ENCODE data around the gene LAMA2.

The LAMA2 gene

DNA sequence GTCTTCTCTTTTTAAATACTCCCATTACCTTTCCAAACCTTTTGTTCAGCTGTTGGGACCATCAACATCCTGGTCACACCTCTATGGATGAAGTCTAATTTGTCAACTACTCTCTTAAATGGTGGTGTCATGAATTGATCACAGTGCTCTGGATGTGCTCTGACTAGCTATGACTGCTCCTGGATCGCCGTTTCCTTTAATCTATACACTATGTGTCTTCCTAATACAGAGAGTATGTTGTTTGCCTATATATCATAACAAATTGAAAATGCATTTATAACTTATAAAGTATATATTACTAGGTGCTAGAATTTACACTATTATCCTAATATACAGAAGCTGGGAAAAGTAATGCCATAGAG, 357.5 kb downstream of the LAMA2 start:
- no peaks in the 10 kb centered on the region for H3K27me3 ChIP-seq (replicated peaks)
- in situ Hi-C loops (cut with HindIII; ENCODE audit: low pct_ligation_motif_present, low sequenced_read_pairs), result no loop called here
- no peak overlapping the region for H3K27ac ChIP-seq
- no peak overlapping the region for H3K4me3 ChIP-seq (ENCODE audit: low read depth, low read length)
- TF ChIP-seq, protein P1, sequence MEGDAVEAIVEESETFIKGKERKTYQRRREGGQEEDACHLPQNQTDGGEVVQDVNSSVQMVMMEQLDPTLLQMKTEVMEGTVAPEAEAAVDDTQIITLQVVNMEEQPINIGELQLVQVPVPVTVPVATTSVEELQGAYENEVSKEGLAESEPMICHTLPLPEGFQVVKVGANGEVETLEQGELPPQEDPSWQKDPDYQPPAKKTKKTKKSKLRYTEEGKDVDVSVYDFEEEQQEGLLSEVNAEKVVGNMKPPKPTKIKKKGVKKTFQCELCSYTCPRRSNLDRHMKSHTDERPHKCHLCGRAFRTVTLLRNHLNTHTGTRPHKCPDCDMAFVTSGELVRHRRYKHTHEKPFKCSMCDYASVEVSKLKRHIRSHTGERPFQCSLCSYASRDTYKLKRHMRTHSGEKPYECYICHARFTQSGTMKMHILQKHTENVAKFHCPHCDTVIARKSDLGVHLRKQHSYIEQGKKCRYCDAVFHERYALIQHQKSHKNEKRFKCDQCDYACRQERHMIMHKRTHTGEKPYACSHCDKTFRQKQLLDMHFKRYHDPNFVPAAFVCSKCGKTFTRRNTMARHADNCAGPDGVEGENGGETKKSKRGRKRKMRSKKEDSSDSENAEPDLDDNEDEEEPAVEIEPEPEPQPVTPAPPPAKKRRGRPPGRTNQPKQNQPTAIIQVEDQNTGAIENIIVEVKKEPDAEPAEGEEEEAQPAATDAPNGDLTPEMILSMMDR (IDR thresholded peaks at IDR 0.05; ENCODE audit: low read depth, low read length, missing control alignments), result no peak
- DNase-seq, result no peak
- no peaks in the 10 kb centered on the region for H3K36me3 ChIP-seq (replicated peaks)

GRCh38 chr6:129242546-129242945, 359.6 kb downstream of the LAMA2 start:
- DNase-seq, result no peak
- Histone ChIP-seq H3K36me3 (replicated peaks) (no peaks in the 10 kb centered on the region), H3K27me3 (replicated peaks) (no peaks in the 10 kb centered on the region), H3K27ac (no peak overlapping the region), H3K4me3 (ENCODE audit: low read depth, low read length) (no peak overlapping the region)
- in situ Hi-C loops (cut with HindIII; ENCODE audit: low pct_ligation_motif_present, low sequenced_read_pairs), result no loop called here
- TF ChIP-seq, protein P1 (IDR thresholded peaks at IDR 0.05; ENCODE audit: low read depth, low read length, missing control alignments), result no peak

DNA sequence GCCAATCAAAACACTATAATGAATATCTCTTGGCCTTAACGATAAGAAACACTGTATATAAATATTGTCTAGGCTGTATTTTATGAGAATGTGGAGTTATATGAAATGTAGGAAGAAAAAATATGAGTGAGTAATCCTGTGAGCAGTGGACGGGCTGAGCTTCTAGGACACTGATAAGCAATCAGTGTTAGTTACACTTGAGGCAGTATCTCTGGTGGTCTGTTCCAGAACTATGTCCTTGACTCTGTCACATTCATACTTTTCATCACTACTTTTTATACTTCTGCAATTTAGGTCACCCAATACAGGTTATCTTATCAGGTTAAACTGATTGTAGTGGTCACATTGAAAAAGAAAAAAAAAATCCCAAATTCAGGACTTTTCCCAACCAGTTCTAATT, 360.4 kb downstream of the LAMA2 start:
- Histone ChIP-seq H3K27me3 (replicated peaks) (no peaks in the 10 kb centered on the region), H3K27ac (no peak overlapping the region), H3K36me3 (replicated peaks) (no peaks in the 10 kb centered on the region), H3K4me3 (ENCODE audit: low read depth, low read length) (no peak overlapping the region)
- peak; percentile 29 for DNase-seq
- TF ChIP-seq, protein P1 (IDR thresholded peaks at IDR 0.05; ENCODE audit: low read depth, low read length, missing control alignments), result no peak
- in situ Hi-C loops (cut with HindIII; ENCODE audit: low pct_ligation_motif_present, low sequenced_read_pairs), result no loop called here

- TF ChIP-seq, protein P1 (IDR thresholded peaks at IDR 0.05; ENCODE audit: low read depth, low read length, missing control alignments), result no peak
- DNase-seq, result no peak
- in situ Hi-C loops (cut with HindIII; ENCODE audit: low pct_ligation_motif_present, low sequenced_read_pairs), result no loop called here
- Histone ChIP-seq H3K36me3 (replicated peaks) (no peaks in the 10 kb centered on the region), H3K27ac (no peak overlapping the region), H3K27me3 (replicated peaks) (no peaks in the 10 kb centered on the region), H3K4me3 (ENCODE audit: low read depth, low read length) (no peak overlapping the region)
Observed at GRCh38 chr6:129248946-129249345, 366.0 kb downstream of the LAMA2 start.

- peak; percentile 77 for DNase-seq
- H3K27ac ChIP-seq, result no peak overlapping the region
- TF ChIP-seq, protein P1 (IDR thresholded peaks at IDR 0.05; ENCODE audit: low read depth, low read length, missing control alignments), result peak; percentile 86
- in situ Hi-C loops (cut with HindIII; ENCODE audit: low pct_ligation_motif_present, low sequenced_read_pairs), result no loop called here
- no peaks in the 10 kb centered on the region for H3K27me3 ChIP-seq (replicated peaks)
- H3K4me3 ChIP-seq (ENCODE audit: low read depth, low read length), result no peak overlapping the region
- H3K36me3 ChIP-seq (replicated peaks), result no peaks in the 10 kb centered on the region
Observed at GRCh38 chr6:129251669-129252376, 368.9 kb downstream of the LAMA2 start.
